ENCODE data around the gene PRR5.

PRR5 gene

GRCh38 chr22:44718418-44718817 is 16.4 kb downstream of the PRR5 start:
- DNase-seq (ENCODE audit: low spot score): no peak

DNA sequence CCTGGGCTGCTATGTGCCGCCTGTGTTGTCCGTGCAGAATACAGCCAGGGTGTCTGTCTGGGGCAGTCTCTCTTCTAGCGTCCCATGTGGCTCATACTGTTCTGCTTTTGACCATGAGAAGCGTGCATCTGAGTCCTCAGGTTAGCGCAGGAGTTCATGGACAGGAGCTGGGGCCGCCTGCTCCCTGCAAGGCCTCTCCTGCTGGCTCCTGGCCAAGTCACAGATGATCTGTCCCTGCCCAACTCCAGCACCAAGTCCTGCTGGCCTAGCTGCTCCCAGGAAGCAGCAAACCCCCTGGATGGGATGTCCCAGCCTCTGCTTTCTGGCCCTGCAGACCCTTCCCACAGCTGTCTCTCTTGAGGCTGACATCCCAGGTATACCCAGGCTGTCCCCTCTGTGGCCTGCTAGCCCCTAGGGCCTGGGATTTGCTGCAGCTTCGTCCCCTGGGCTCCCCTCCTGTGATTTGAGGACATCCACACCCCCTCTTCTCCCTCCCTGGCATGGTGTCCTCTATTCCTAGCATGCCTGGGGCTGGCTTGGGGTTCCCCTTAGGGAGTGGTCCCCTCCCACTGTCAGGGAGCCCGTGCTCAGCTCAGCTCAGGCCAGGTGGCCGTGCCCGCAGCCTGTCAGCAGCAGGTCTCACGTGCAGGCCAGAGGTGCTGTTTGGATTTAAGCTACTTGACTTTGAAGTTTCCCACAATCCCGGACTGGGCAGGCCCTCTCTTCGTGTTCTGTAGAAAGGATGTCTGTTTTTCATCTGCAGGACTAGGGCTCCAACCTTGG is 17.8 kb downstream of the PRR5 start:
- no peak for DNase-seq (ENCODE audit: low spot score)

DNA sequence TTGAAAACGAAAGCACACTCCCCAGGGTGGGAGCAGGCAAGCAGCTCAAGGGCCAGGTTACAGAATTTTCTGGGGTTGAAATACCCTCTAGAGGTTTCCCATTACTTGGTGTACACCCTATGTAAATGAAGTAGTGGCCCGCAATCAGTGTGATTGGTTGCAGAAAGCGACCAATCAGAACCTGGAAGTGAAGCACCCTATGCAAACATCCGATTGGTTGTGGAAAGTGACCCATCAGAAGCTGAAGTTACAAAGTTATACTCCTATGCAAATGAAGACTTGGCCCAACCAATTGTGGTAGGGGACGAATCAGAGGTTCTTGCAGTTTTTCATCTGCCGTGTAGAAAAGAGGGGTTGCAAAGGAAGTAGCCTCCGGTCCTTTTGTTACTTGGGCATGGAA is 19.2 kb downstream of the PRR5 start:
- DNase-seq (ENCODE audit: low spot score): no peak

DNA sequence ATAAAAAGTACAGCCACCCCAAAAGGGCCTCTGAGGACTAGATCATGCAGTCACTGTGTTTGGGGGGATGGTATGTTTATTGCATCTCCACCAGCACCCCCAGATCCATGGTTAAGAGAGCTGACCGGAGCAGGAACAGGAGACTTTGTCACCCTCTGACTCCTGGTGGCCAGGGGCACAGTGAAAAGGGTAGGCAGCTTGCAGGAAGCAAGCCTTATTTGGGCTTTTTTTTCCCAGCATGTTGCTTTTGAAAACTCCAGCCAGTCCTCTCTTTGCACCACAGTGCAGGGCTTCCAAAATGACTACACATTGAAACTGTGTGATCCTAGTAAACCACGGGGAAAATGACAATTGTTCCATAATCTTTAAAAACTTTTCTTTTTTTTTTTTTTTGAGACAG is 20.6 kb downstream of the PRR5 start:
- DNase-seq (ENCODE audit: low spot score): no peak

GRCh38 chr22:44723801-44724200 is 21.8 kb downstream of the PRR5 start:
- DNase-seq (ENCODE audit: low spot score): peak; percentile 26

DNA sequence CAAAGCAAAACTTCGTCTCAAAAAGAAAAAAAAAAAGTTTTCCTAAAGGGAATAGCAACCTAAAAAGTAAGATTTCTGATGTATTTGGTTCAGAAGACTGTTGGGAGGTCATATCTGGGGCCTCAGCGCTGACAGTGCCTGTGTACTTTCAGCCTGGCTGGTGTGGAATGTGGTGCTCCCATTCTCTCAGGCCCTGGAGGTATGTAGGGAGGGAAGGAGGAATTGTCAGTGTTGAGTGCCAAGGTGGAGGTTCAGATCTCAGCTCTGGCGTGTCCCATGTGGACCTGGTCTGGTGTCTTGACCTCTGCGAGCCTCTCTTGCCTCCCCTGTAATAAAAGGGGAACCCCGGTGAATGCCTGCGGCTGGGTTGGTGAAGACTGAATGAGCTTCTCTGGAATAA is 22.4 kb downstream of the PRR5 start:
- DNase-seq (ENCODE audit: low spot score): no peak

DNA sequence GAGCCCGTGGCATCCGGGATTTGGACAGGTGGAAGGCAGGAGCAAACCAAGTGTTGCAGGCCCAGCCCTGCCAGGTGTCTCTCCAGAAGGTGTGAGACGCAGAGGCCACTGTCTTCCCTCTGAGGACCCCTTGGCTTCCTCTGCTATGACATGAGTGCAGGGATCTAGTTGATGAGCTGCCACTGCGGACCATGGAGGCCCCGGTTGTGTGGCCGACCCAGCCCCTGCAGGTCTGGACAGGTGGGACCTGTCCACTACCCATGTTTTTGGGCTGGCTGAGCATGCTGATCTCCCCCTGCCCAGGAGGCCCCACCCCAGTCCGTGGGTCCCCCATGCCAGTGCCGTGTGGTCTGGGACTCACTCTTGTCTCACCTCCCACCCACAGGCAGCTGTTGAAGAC is 22.9 kb downstream of the PRR5 start:
- DNase-seq (ENCODE audit: low spot score): no peak

DNA sequence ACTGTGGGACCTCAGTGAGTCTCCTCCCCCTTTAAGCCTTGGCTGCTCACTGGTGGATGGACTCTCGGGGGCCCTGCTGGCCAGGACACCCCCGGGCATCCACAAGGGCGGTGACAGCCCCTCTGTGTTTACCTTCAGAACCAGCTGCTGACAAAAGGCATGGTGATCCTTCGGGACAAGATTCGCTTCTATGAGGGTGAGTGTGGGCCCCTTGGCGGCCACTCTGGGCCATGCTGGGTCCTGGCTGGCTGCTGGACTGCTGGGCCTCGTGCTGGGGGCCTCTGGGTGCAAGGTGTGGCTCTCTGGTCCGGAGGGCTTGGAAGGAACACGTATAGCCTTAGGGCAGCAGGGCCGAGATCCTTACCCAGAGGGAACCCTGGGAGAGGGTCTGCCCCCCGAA is 24.4 kb downstream of the PRR5 start:
- no peak for DNase-seq (ENCODE audit: low spot score)

DNA sequence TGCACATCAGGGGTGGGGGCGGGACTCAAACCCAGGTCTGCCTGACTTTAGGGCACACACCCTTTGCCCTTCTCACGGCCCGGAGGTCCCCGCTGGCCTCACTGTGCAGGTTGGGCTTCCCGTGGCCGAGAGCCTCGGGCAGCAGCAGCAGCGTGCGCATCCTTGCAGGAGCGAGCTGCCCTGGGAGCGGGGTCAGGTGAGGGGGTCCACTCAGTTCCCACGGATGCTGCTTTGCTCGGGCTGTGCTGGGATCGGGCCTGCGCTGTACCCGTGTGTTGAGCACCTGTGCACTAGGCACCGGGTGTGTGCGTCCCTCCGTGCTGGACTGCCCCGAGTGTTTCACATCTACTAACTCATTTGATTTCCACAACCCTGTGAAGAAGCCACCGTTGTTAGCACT is 25.1 kb downstream of the PRR5 start:
- no peak for DNase-seq (ENCODE audit: low spot score)

DNA sequence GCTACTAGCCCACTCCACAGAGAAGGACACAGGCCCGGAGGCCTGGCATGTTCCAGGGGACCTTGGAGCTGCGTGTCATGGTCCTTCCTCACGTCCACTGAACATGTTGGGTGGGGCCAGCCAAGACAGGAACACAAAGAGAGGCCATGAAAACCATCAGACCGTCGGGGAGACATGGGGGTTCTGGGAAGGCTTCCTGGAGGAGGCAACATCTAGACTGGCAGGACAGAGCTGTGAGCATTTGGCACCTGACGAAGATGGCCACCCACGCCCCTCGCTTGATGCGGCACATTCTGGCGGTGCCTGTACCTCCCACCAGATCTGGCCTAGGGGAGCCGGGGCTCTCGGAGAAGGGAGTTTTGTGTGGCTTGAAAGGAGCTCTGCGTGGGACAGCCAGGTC is 25.7 kb downstream of the PRR5 start:
- no peak for DNase-seq (ENCODE audit: low spot score)

DNA sequence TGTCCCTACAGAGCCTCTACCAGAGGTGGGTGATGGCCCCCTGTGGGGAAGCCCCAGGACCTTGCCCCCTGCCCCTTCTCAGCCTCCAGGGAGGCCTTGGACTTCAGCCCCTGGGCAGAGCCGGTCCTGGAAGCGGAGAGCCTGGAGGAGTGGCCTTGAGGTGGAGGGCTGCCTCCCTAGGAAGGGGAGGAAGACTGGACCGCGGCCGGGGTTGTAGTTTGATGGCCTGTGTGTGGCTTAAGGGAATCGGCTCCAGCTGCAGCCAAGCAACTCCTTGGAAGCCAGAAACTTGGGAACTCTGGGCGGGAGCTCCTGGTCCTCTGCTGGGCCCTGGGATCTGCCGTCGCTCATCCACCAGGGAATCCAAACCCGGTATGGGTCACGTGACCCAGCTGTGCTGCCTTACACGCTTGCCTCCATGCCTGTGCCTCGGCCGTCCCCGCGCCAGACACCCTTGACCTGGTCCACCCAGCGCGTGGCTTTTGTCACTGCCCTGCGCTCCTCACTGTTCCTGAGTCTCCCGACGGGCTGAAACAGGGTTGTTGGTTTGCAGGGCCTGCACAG is 26.8 kb downstream of the PRR5 start:
- DNase-seq (ENCODE audit: low spot score): no peak

DNA sequence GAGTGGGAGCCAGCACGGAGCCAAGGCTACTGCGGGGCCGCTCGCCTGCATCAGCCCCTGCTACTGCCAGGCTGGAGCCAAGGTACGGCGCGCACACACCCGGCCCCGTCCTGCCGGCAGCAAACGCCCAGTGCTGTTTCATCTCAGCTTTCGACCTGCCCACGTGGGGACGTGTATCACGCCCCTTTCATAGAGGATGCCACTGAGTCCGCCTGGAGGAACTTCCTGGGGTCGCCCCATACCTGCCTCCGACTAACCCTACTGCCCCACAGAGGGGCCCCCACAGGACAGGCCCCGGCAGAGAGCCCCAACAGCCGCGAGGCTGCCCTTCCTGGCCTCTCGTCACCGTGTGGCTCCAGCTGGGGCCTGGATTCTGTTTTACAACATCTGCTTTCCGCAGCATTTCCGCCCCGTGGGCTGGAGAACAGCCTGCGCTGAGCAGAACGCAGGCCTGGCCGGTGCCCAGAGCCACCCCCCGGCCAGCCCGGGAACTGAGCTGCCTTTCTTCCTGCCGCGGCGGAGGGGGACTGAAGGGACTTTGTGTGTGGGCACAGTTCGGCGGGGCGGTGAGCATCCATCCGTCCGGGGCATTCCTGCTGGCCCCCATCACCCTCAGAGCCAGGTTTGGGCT is 27.5 kb downstream of the PRR5 start:
- DNase-seq (ENCODE audit: low spot score): no peak

GRCh38 chr22:44730022-44730393 is 28.0 kb downstream of the PRR5 start:
- DNase-seq (ENCODE audit: low spot score): no peak

GRCh38 chr22:44730490-44731356 is 28.7 kb downstream of the PRR5 start:
- no peak for DNase-seq (ENCODE audit: low spot score)

DNA sequence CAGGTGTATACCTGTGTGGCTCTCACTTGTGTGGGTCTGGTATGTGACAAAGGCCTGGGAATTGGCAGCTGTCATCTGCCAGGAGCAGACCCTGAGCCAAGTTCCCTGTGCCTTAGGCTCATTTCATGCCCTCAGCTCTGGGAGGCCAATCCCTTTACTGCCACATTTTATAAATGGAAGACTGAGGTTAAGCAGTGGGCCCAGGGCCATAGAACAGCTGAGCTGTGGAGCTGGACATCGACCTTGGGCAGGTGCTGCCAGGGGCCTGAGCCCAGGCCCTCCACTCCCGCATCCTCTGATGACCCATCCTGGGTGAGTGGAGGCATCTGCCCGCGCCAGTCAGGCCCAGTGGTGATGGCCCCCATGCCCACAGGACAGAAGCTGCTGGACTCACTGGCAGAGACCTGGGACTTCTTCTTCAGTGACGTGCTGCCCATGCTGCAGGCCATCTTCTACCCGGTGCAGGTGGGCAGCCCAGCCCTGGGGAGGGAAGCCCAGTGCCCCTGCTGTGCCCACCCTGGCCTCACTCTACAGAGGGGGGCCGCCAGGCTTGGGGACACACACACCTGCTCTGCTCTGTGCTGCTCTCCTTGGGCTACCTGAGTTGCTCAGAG is 29.5 kb downstream of the PRR5 start:
- DNase-seq (ENCODE audit: low spot score): no peak

DNA sequence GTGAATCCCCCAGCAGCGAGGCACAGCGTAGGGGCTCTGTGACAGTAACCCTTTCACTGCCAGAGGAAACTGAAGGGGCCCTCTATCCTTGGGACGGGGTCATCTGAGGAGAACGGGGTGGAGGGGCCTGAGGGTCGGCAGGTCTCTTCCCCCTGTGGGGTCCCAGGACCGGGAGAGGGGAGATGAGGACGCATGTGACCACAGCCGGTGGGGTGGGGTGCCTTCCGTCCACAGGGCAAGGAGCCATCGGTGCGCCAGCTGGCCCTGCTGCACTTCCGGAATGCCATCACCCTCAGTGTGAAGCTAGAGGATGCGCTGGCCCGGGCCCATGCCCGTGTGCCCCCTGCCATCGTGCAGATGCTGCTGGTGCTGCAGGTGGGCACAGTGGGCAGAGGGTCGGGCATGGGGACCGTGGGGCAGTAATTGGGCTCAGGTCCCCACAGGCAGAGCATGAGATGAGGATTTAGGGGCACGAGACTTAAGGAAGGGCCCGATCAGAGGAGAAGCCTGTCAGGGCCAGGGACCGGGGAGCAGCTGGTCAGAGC is 30.1 kb downstream of the PRR5 start:
- DNase-seq (ENCODE audit: low spot score): no peak

DNA sequence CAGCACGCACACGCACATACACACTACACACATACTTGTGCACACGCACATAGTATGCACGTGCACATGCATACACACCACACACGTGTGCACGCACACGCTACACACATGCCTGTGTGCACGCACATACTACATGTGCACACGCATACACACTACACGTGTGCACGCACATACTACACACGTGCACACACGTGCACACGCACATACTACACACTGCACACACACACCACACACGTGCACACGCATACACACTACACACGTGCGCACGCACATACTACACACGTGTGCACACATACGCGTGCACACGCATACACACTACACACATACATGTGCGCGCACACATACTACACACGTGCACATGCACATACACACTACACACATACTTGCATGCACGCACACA is 30.7 kb downstream of the PRR5 start:
- no peak for DNase-seq (ENCODE audit: low spot score)

GRCh38 chr22:44733426-44734106 is 31.6 kb downstream of the PRR5 start:
- no peak for DNase-seq (ENCODE audit: low spot score)

DNA sequence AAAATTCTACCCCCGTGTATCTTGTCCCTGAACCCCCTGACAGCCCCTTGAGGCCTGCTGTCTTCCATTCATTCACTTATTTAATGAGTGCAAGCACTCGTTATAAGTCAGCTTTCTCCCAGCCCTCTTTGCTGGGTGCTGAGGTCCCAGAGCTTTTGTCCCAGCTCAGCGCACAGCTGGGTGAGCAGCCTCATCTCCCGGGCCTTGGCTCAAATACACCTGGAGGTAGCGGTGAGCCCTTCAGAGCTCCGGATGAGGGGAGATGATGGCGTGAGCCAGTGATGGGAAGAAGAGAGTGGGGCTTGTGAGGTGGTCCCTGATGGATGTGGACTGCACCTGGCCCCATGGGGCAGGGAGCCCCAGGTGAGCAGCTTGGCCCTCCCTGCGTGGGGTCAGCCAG is 32.3 kb downstream of the PRR5 start:
- DNase-seq (ENCODE audit: low spot score): no peak

DNA sequence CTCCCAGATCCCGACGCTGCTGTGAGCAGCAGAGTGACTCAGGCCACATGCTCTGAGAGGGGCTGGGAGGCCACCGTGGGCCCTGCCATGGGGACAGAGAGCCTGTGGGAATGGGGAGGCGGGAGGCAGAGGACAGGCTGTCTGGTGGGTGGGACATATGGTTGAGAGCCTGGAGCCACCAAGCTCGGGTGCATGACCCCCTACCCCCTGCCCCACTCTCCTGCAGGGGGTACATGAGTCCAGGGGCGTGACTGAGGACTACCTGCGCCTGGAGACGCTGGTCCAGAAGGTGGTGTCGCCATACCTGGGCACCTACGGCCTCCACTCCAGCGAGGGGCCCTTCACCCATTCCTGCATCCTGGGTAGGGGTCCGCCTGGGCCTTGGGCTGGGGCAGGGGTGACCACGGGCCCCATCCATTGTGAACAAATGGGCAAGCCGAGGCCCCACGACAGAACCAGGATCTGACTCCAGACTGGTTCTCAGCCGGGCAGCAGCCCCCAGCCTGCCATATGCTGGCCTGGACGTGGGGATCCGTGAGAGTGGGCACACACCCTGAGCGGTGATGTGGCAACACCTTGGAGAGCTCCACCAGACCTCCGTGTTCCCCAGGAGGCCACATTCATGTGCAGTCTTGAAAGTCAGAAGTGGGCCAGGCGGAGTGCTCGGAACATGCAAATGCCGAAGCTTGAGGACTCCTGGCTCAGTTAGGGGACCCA is 33.0 kb downstream of the PRR5 start:
- DNase-seq (ENCODE audit: low spot score): no peak
